ENCODE data around the gene CHRNA1.

Gene CHRNA1

DNA sequence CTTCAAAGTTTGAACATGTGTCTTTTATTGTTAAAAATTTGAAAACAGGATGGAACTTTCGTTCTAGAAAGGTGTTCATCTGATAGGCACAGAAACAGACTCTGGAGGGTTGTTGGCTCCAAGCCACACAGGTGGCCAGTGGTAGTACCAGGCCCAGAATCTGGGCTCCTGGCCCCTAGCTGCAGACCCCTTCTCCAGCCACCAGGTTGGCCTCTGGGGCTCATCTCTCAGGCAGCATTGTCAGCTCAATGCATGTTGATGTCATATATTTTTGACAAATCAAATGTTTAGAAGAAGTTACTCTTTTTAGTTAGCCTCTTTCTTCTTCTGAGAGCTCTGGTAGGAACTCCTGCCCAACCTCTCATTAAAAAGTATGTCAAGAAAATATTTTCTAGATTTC, 34.5 kb upstream of the CHRNA1 start:
- no peak for DNase-seq (ENCODE audit: low read depth)
- no peak overlapping the region for H3K4me3 ChIP-seq (ENCODE audit: low read length)
- TF ChIP-seq, protein P1, sequence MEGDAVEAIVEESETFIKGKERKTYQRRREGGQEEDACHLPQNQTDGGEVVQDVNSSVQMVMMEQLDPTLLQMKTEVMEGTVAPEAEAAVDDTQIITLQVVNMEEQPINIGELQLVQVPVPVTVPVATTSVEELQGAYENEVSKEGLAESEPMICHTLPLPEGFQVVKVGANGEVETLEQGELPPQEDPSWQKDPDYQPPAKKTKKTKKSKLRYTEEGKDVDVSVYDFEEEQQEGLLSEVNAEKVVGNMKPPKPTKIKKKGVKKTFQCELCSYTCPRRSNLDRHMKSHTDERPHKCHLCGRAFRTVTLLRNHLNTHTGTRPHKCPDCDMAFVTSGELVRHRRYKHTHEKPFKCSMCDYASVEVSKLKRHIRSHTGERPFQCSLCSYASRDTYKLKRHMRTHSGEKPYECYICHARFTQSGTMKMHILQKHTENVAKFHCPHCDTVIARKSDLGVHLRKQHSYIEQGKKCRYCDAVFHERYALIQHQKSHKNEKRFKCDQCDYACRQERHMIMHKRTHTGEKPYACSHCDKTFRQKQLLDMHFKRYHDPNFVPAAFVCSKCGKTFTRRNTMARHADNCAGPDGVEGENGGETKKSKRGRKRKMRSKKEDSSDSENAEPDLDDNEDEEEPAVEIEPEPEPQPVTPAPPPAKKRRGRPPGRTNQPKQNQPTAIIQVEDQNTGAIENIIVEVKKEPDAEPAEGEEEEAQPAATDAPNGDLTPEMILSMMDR (IDR thresholded peaks at IDR 0.05; ENCODE audit: insufficient read depth, low read depth, low read length, missing control alignments), result no peak

GRCh38 chr2:174797781-174798276, 33.6 kb upstream of the CHRNA1 start:
- TF ChIP-seq, protein P1 (IDR thresholded peaks at IDR 0.05; ENCODE audit: insufficient read depth, low read depth, low read length, missing control alignments), result no peak
- DNase-seq (ENCODE audit: low read depth), result no peak
- no peak overlapping the region for H3K4me3 ChIP-seq (ENCODE audit: low read length)

- TF ChIP-seq, protein P1 (IDR thresholded peaks at IDR 0.05; ENCODE audit: insufficient read depth, low read depth, low read length, missing control alignments), result no peak
- DNase-seq (ENCODE audit: low read depth), result no peak
- no peak overlapping the region for H3K4me3 ChIP-seq (ENCODE audit: low read length)
These were observed 32.1 kb upstream of the CHRNA1 start for GRCh38 chr2:174796319-174796771.

GRCh38 chr2:174794851-174795374, 30.6 kb upstream of the CHRNA1 start:
- TF ChIP-seq, protein P1 (IDR thresholded peaks at IDR 0.05; ENCODE audit: insufficient read depth, low read depth, low read length, missing control alignments), result no peak
- no peak for DNase-seq (ENCODE audit: low read depth)
- no peak overlapping the region for H3K4me3 ChIP-seq (ENCODE audit: low read length)

GRCh38 chr2:174792309-174793025, 28.2 kb upstream of the CHRNA1 start:
- H3K4me3 ChIP-seq (ENCODE audit: low read length), result no peak overlapping the region
- peak; percentile 17 for DNase-seq (ENCODE audit: low read depth)
- TF ChIP-seq, protein P1 (IDR thresholded peaks at IDR 0.05; ENCODE audit: insufficient read depth, low read depth, low read length, missing control alignments), result no peak

DNA sequence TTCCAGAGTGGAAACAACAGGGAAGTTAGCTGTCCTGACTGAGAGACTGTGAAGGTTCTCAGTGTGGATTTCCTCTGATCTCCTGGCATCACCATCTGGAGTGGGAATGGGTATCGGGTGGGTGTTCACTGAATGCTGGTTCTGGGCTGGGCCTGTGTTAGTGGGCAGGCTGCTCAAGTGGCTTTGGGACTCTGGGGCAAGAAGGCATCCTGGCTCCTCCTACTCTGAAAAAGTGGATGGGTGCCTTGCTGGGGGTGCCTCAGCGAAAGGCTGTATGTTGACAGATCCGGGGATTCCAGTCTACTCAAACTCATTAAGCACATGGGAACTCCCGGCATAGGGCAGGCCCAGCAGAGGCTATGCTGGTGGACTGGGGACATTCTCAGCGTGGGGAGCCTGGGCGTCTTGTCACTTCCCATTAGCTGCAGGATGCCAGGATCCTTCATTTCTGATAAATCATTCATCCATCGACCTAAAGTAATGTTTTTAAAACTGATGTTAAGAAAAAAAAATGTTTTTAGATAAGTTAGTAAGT, 27.5 kb upstream of the CHRNA1 start:
- TF ChIP-seq, protein P1 (IDR thresholded peaks at IDR 0.05; ENCODE audit: insufficient read depth, low read depth, low read length, missing control alignments), result no peak
- no peak for DNase-seq (ENCODE audit: low read depth)
- H3K4me3 ChIP-seq (ENCODE audit: low read length), result no peak overlapping the region

Measured in epithelial cell of esophagus (primary cell).